Caco-2 (cell line): Measurements from ENCODE around the gene ADGRL2. TPM values are rescaled to one million over a fixed set of nuclear protein-coding genes. Genes with fewer than 3 reads are reported as not detected.

Source experiments
- BruUV-seq: library from RNA; stranded (reverse); fragments of 400-500 nt; replicated peaks from 2 replicates; lab custom pipeline; 2021; lab: Mats Ljungman, UMichigan
- CTCF ChIA-PET: fragments of 300-600 bp; sonication (Branson Sonifier 250); formaldehyde crosslinking; loops from one replicate; lab custom pipeline; 2022; ENCODE audit warnings: antibody characterized with exemption; lab: Charles Lee
- POLR2A ChIA-PET: fragments of 300-600 bp; sonication (Branson Sonifier 250); formaldehyde crosslinking; loops from one replicate; lab custom pipeline; 2022; ENCODE audit warnings: antibody characterized with exemption; lab: Charles Lee
- DNase-seq, 2 experiments: peaks; one replicate each; pipeline versions ENCODE4 v3.0.0 to v3.0.0-alpha.2; 2020 to 2022
- H3K27me3 ChIP-seq: replicated peaks from 2 replicates; pipeline ENCODE4 v1.6.0; 2011; ENCODE audit warnings: low read length; ENCODE audit not compliant: control insufficient read depth, insufficient read depth
- H3K36me3 ChIP-seq: 2 replicates; pipeline ENCODE4 v1.5.1; 2011; ENCODE audit warnings: low read length; ENCODE audit not compliant: control insufficient read depth, insufficient read depth
- H3K4me1 ChIP-seq: fragments of 250-450 bp; sonication (Bioruptor Pico); 2 replicates; pipeline ENCODE4 v1.5.1; 2020; ENCODE audit warnings: mild to moderate bottlenecking
- H3K4me3 ChIP-seq: 2 replicates; pipeline ENCODE4 v1.5.1; 2011; ENCODE audit warnings: low read depth, mild to moderate bottlenecking, control low read depth, low read length
- H3K9me3 ChIP-seq: fragments of 250-450 bp; sonication (Bioruptor Pico); 2 replicates; pipeline ENCODE4 v1.5.1; 2020; ENCODE audit warnings: mild to moderate bottlenecking, moderate library complexity
- H3K27ac Mint-ChIP-seq: one replicate; pipeline ENCODE4 v1.8.0; 2022; ENCODE audit warnings: mixed read lengths; ENCODE audit not compliant: unreplicated experiment
- H3K27me3 Mint-ChIP-seq: one replicate; pipeline ENCODE4 v1.8.0; 2022; ENCODE audit warnings: mixed read lengths; ENCODE audit not compliant: insufficient read depth, unreplicated experiment
- H3K36me3 Mint-ChIP-seq: one replicate; pipeline ENCODE4 v1.8.0; 2022; ENCODE audit warnings: mild to moderate bottlenecking, mixed read lengths; ENCODE audit not compliant: insufficient read depth, unreplicated experiment
- H3K4me1 Mint-ChIP-seq: one replicate; pipeline ENCODE4 v1.8.0; 2022; ENCODE audit warnings: low read depth, mixed read lengths; ENCODE audit not compliant: unreplicated experiment
- H3K4me3 Mint-ChIP-seq: one replicate; pipeline ENCODE4 v1.8.0; 2022; ENCODE audit warnings: mild to moderate bottlenecking, moderate library complexity, mixed read lengths; ENCODE audit not compliant: unreplicated experiment
- H3K9me3 Mint-ChIP-seq: one replicate; pipeline ENCODE4 v1.8.0; 2022; ENCODE audit warnings: mixed read lengths; ENCODE audit not compliant: unreplicated experiment
- intact Hi-C: fragments of 100-400 bp; cut with micrococcal nuclease; formaldehyde crosslinking; loops from one replicate; pipeline ENCODE4 v1.10.0; 2022; ENCODE audit not compliant: unreplicated experiment
- total RNA-seq: library from RNA; stranded (reverse); gene quantifications from 2 replicates; pipeline ENCODE4 v1.2.3, GENCODE V29; 2022
- TF ChIP-seq, protein P1 (sequence below), 2 experiments: fragments of 200-600 bp in 1 of 2; IDR thresholded peaks; 1 replicate in 1 of 2; 2 replicates in 1 of 2; pipeline versions ENCODE4 v1.5.1 to v1.8.0; 2011 to 2022; ENCODE audit warnings: antibody characterized with exemption in 1 of 2, control low read depth in 1 of 2, inconsistent platforms in 1 of 2, low read depth in 1 of 2, low read length in 1 of 2, mild to moderate bottlenecking in 1 of 2, moderate library complexity in 1 of 2; ENCODE audit not compliant: insufficient read depth in 1 of 2, severe bottlenecking in 1 of 2, unreplicated experiment in 1 of 2

The ADGRL2 gene
- total RNA-seq, 1 experiment from 2014 or later, result 3.8 TPM

DNA sequence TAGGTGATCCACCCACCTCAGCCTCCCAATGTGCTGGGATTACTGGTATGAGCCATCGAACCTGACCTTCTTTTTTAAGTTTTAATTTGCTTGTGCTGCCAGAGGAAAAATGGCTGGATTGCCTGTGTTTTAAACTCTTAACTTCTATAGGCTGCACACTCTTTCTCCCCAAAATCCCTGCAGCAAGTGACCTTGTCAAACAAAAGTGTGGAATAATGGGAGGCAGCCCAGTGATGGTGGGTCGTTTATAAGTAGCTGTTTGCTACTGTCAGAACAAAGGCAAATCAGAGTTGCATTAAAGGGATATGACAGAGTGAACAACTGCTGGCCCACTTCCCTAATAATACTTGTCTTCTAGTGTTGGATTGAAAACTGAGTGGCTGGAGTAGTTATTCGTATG, 74.2 kb downstream of the ADGRL2 start:
- no peaks in the 10 kb centered on the region for H3K27me3 ChIP-seq
- intact Hi-C loops, result no loop called here
- H3K27ac Mint-ChIP-seq, result no peak overlapping the region
- no peaks in the 10 kb centered on the region for H3K27me3 Mint-ChIP-seq
- H3K4me1 ChIP-seq, result no peaks in the 10 kb centered on the region
- no TSS peak for BruUV-seq
- no peak for DNase-seq
- H3K36me3 Mint-ChIP-seq, result no peaks in the 10 kb centered on the region
- H3K36me3 ChIP-seq, result no peaks in the 10 kb centered on the region
- no peaks in the 10 kb centered on the region for H3K4me1 Mint-ChIP-seq
- H3K4me3 ChIP-seq, result no peak overlapping the region
- TF ChIP-seq, protein P1, sequence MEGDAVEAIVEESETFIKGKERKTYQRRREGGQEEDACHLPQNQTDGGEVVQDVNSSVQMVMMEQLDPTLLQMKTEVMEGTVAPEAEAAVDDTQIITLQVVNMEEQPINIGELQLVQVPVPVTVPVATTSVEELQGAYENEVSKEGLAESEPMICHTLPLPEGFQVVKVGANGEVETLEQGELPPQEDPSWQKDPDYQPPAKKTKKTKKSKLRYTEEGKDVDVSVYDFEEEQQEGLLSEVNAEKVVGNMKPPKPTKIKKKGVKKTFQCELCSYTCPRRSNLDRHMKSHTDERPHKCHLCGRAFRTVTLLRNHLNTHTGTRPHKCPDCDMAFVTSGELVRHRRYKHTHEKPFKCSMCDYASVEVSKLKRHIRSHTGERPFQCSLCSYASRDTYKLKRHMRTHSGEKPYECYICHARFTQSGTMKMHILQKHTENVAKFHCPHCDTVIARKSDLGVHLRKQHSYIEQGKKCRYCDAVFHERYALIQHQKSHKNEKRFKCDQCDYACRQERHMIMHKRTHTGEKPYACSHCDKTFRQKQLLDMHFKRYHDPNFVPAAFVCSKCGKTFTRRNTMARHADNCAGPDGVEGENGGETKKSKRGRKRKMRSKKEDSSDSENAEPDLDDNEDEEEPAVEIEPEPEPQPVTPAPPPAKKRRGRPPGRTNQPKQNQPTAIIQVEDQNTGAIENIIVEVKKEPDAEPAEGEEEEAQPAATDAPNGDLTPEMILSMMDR (IDR thresholded peaks at IDR 0.05; ENCODE audit: insufficient read depth in 1 of 2, low read depth in 1 of 2, low read length in 1 of 2, severe bottlenecking in 1 of 2, unreplicated experiment in 1 of 2), result no peak
- ChIA-PET CTCF (no interaction called here), POLR2A (no interaction called here)
- H3K4me3 Mint-ChIP-seq, result no peak overlapping the region
- no peaks in the 10 kb centered on the region for H3K9me3 ChIP-seq
- H3K9me3 Mint-ChIP-seq, result no peaks in the 10 kb centered on the region

DNA sequence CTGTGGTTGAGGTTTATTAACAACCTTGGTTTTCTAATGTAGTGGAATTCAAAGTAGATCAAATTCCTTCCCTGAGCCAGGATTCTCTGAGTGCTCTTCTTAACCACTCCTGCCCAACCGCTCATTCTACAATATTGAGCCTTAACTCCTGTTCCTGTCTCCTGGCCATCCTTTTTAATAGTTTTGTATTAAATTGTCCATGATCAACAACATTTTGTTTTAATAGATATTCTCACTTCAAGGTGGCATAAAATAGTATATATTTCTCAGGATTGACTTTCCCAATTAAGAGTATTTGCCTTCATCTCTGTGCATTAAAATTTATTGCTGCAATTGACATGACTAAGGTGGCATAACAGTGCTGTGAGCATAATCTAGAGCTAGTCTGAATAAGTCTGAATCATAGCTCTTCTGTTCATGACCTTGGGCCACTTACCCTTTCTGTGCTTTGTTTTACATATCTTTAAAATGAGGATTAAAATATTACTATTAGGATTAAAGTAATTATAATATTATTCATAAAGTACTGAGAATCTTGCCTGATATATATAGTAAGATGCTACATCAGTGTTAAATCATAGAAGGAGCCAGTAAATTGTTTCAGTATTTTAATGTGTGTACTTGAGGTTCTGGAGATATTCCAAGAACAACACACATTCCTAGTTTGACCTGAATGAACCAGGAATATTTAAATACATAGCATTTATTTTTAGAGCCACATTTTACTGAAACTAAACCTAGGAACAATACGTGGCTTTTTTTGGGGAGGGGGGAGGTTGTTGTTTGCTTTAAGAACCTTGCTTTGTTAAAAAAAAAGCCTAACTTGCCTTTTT, 76.4 kb downstream of the ADGRL2 start:
- Mint-ChIP-seq H3K27ac (no peak overlapping the region), H3K36me3 (no peaks in the 10 kb centered on the region), H3K4me1 (no peaks in the 10 kb centered on the region), H3K27me3 (no peaks in the 10 kb centered on the region), H3K4me3 (no peak overlapping the region), H3K9me3 (no peaks in the 10 kb centered on the region)
- H3K27me3 ChIP-seq, result no peaks in the 10 kb centered on the region
- intact Hi-C loops, result no loop called here
- H3K36me3 ChIP-seq, result no peaks in the 10 kb centered on the region
- no peak overlapping the region for H3K4me3 ChIP-seq
- no peaks in the 10 kb centered on the region for H3K9me3 ChIP-seq
- H3K4me1 ChIP-seq, result no peaks in the 10 kb centered on the region
- no TSS peak for BruUV-seq
- TF ChIP-seq, protein P1 (IDR thresholded peaks at IDR 0.05; ENCODE audit: insufficient read depth in 1 of 2, low read depth in 1 of 2, low read length in 1 of 2, severe bottlenecking in 1 of 2, unreplicated experiment in 1 of 2), result no peak
- CTCF ChIA-PET, result no interaction called here
- no peak for DNase-seq
- POLR2A ChIA-PET, result no interaction called here

DNA sequence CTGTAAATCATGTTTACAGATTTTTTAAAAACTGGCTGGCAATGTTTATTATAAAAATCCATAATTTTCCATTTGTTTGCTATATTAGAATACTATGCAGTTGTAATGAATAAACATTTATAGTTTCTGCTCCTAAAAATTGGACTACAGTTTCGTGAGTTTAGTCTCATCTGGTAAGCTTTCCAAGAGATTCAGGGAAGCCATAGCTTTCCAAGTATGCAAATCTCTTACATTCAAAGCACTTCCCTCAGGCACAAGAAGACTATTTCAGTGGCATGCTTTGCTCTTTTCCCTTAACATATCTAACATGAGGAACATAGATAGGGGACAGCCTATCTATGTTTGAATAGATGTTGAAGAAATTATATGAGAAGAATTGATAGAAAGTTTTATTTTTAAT, 77.2 kb downstream of the ADGRL2 start:
- Mint-ChIP-seq H3K36me3 (no peaks in the 10 kb centered on the region), H3K27me3 (no peaks in the 10 kb centered on the region), H3K9me3 (no peaks in the 10 kb centered on the region), H3K27ac (no peak overlapping the region), H3K4me3 (no peak overlapping the region), H3K4me1 (no peaks in the 10 kb centered on the region)
- H3K4me3 ChIP-seq, result no peak overlapping the region
- intact Hi-C loops, result no loop called here
- ChIA-PET CTCF (no interaction called here), POLR2A (no interaction called here)
- no peak for DNase-seq
- no peaks in the 10 kb centered on the region for H3K36me3 ChIP-seq
- no peaks in the 10 kb centered on the region for H3K9me3 ChIP-seq
- no peaks in the 10 kb centered on the region for H3K27me3 ChIP-seq
- no peaks in the 10 kb centered on the region for H3K4me1 ChIP-seq
- TF ChIP-seq, protein P1 (IDR thresholded peaks at IDR 0.05; ENCODE audit: insufficient read depth in 1 of 2, low read depth in 1 of 2, low read length in 1 of 2, severe bottlenecking in 1 of 2, unreplicated experiment in 1 of 2), result no peak
- no TSS peak for BruUV-seq
